Colon (tissue), 2 donors: ENCODE results near the gene MSRB3.
"Not testable (repeated sequence)": the region's sequence is repeated elsewhere in the genome, so short reads cannot be mapped to it uniquely, and the experiment has no call there.

ENCODE experiments used
- FAIRE-seq: peaks from 2 replicates; lab custom pipeline; 2012; peaks lifted over from hg19 to GRCh38; lab: Jason Lieb, UNC
- donor health status: control.
- donor health status: control.

Gene MSRB3

GRCh38 chr12:65278576-65279368 is at the start of gene MSRB3:
TSS of gene MSRB3 (plus strand) at chr12:65278683. CDS start at chr12:65308580, 29,897 bp downstream.
- no peak for FAIRE-seq

- FAIRE-seq = no peak
Observed at GRCh38 chr12:65229441-65229840, 49.0 kb upstream of the MSRB3 start.

- FAIRE-seq = peak; percentile 97
Observed at GRCh38 chr12:65232476-65233077, 45.9 kb upstream of the MSRB3 start.

GRCh38 chr12:65237153-65237552 is 41.3 kb upstream of the MSRB3 start:
- FAIRE-seq = no peak

- no peak for FAIRE-seq
Observed at GRCh38 chr12:65238609-65239008, 39.9 kb upstream of the MSRB3 start.

GRCh38 chr12:65248656-65249633 is 29.5 kb upstream of the MSRB3 start:
- FAIRE-seq = no peak

GRCh38 chr12:65252515-65252914 is 26.0 kb upstream of the MSRB3 start:
- no peak for FAIRE-seq

- FAIRE-seq = no peak
Observed at GRCh38 chr12:65257986-65258385, 20.5 kb upstream of the MSRB3 start.

- no peak for FAIRE-seq
Observed at GRCh38 chr12:65259501-65259900, 19.0 kb upstream of the MSRB3 start.

- no peak for FAIRE-seq
Observed at GRCh38 chr12:65263777-65264176, 14.7 kb upstream of the MSRB3 start.

- no peak for FAIRE-seq
Observed at GRCh38 chr12:65266408-65266807, 12.1 kb upstream of the MSRB3 start.

- no peak for FAIRE-seq
Observed at GRCh38 chr12:65269603-65270002, 8.9 kb upstream of the MSRB3 start.

GRCh38 chr12:65274602-65275272 is 3.7 kb upstream of the MSRB3 start:
- no peak for FAIRE-seq

- FAIRE-seq = no peak
Observed at GRCh38 chr12:65275627-65276026, 2.9 kb upstream of the MSRB3 start.

GRCh38 chr12:65276916-65277530 is 1.5 kb upstream of the MSRB3 start:
- no peak for FAIRE-seq

GRCh38 chr12:65277994-65278575 is 398 bp upstream of the MSRB3 start:
- no peak for FAIRE-seq

- no peak for FAIRE-seq
Observed at GRCh38 chr12:65279369-65280112, 1.1 kb downstream of the MSRB3 start.

- FAIRE-seq = no peak
Observed at GRCh38 chr12:65280306-65280705, 1.8 kb downstream of the MSRB3 start.

GRCh38 chr12:65282840-65283239 is 4.4 kb downstream of the MSRB3 start:
- FAIRE-seq = no peak

- FAIRE-seq = not testable (repeated sequence)
Observed at GRCh38 chr12:65285532-65285931, 7.0 kb downstream of the MSRB3 start.
